IPS DF 6.9 (cell line): Measurements from ENCODE around the gene GPR146.

Experiments used
- DNase-seq: peaks from one replicate; pipeline ENCODE4 v3.0.0-alpha.2; 2013; ENCODE audit warnings: low read depth, low spot score
- H3K27ac ChIP-seq: one replicate; pipeline ENCODE4 v1.5.1; 2013; ENCODE audit warnings: low read length, control low read depth
- H3K27me3 ChIP-seq: 2 replicates; pipeline ENCODE4 v1.6.1; 2013; ENCODE audit warnings: mild to moderate bottlenecking, low read length; ENCODE audit not compliant: control insufficient read depth, insufficient read depth
- H3K36me3 ChIP-seq: 2 replicates; pipeline ENCODE4 v1.6.1; 2013; ENCODE audit warnings: low read length; ENCODE audit not compliant: control insufficient read depth, insufficient read depth
- H3K4me1 ChIP-seq: 2 replicates; pipeline ENCODE4 v1.6.1; 2013; ENCODE audit warnings: low read length; ENCODE audit not compliant: control insufficient read depth, insufficient read depth
- H3K4me3 ChIP-seq: 2 replicates; pipeline ENCODE4 v1.5.1; 2013; ENCODE audit warnings: mild to moderate bottlenecking, low read length
- H3K9me3 ChIP-seq: 2 replicates; pipeline ENCODE4 v1.6.1; 2013; ENCODE audit warnings: low read length, inconsistent platforms; ENCODE audit not compliant: control insufficient read depth, insufficient read depth
- WGBS: extraction: QIAGEN DNeasy Blood & Tissue Kit; methylation state at CpG from one replicate; pipeline ENCODE4 v1.1.7; 2013; ENCODE audit warnings: mixed read lengths, missing lambda C conversion rate; ENCODE audit not compliant: insufficient read length, insufficient coverage; 5-methylcytosine and 5-hydroxymethylcytosine counted together

GPR146 gene

DNA sequence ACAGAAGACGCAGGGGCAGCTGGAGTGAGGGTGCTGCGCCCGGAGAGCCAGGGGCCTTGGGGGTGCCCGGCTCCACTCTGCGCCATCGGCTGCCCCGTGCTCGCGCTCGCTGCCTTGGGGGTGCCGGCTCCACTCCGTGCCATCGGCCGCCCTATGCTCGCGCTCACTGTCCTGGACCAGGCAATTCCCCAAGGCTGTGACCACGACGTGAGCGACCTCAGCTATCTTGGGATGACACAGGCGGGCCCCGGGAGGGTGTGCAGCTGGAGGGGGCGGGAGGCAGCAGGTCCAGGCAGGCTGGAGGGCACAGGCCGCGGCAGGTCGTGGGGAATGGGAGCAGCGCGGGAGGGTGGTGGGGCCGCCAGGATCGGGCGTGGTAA is 31.6 kb upstream of the GPR146 start:
- Histone ChIP-seq H3K27me3 (no peaks in the 10 kb centered on the region), H3K4me1 (no peaks in the 10 kb centered on the region; the same call in 1 of the 2 replicates), H3K9me3 (no peaks in the 10 kb centered on the region), H3K4me3 (no peak overlapping the region), H3K36me3 (no peaks in the 10 kb centered on the region; the same call in 1 of the 2 replicates), H3K27ac (no peak overlapping the region)
- no CpG with 5 or more reads among the region's 30 CpGs for WGBS
- no peak for DNase-seq

- no CpG with 5 or more reads among the region's 11 CpGs for WGBS
- H3K36me3 ChIP-seq: no peaks in the 10 kb centered on the region; the same call in 1 of the 2 replicates
- H3K4me1 ChIP-seq: no peaks in the 10 kb centered on the region; the same call in 1 of the 2 replicates
Measured at GRCh38 chr7:1013581-1013980, 30.8 kb upstream of the GPR146 start.

GRCh38 chr7:1014681-1015080 is 29.7 kb upstream of the GPR146 start:
- WGBS: no CpG with 5 or more reads among the region's 20 CpGs
- Histone ChIP-seq H3K4me3 (no peak overlapping the region), H3K4me1 (no peaks in the 10 kb centered on the region; the same call in 1 of the 2 replicates)

More at GRCh38 chr7:1013581-1013980, 30.8 kb upstream of the GPR146 start:
- Histone ChIP-seq H3K9me3 (no peaks in the 10 kb centered on the region), H3K4me3 (no peak overlapping the region), H3K27me3 (no peaks in the 10 kb centered on the region), H3K27ac (no peak overlapping the region)
- no peak for DNase-seq

DNA sequence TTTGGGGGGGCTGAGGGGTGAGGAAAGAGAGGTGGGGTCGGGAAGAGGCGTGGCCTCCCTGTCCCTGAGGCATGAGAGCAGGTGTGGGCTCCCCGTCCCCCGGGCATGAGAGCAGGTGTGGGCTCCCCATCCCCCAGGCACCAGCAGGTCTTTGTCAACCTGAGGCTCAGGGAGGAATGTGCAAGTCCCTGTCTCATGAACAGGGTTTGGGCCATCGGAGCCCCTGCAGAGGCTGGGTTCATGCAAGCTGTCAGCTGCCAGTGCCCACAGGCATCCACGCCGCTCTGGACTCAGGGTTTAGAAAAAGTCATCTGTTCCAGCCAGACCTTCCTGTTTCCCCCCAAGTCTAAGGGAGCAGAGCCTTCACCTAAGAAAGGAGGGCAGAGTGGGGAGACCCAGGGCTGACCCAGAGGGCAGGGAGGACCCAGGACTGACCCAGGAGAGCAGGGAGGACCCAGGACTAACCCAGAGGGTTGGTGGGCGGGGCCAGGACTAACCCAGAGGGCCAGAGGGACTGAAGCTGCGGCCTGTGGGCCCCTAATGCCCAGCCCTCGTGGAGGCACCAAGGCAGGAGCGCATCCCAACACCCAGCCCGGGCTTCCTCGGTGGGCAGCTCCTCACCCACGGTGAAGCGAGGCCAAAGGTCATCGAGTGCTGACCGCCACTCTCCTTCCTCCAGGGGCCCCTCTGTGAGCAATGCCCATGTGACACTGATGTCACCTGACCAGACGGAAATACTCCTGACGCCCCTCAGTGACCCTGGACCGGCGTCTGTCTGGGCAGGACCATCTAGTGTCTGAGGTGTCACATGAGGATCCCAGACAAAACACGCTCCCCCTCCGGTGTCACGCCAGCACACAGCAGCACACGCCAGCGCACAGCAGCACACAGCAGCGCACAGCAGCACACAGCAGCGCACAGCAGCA is 28.9 kb upstream of the GPR146 start:
- no peaks in the 10 kb centered on the region for H3K9me3 ChIP-seq
- no peak overlapping the region for H3K4me3 ChIP-seq
- no CpG with 5 or more reads among the region's 28 CpGs for WGBS
- H3K27me3 ChIP-seq: no peaks in the 10 kb centered on the region
- H3K27ac ChIP-seq: no peak overlapping the region
- no peaks in the 10 kb centered on the region; the same call in 1 of the 2 replicates for H3K4me1 ChIP-seq
- no peaks in the 10 kb centered on the region; the same call in 1 of the 2 replicates for H3K36me3 ChIP-seq
- no peak for DNase-seq

More at GRCh38 chr7:1014681-1015080, 29.7 kb upstream of the GPR146 start:
- Histone ChIP-seq H3K27ac (no peak overlapping the region), H3K27me3 (no peaks in the 10 kb centered on the region), H3K9me3 (no peaks in the 10 kb centered on the region), H3K36me3 (no peaks in the 10 kb centered on the region; the same call in 1 of the 2 replicates)
- DNase-seq: no peak

GRCh38 chr7:1016577-1017531 is 27.5 kb upstream of the GPR146 start:
- no peaks in the 10 kb centered on the region for H3K27me3 ChIP-seq
- WGBS: no CpG with 5 or more reads among the region's 51 CpGs
- H3K27ac ChIP-seq: no peak overlapping the region
- no peaks in the 10 kb centered on the region; the same call in 1 of the 2 replicates for H3K4me1 ChIP-seq
- no peaks in the 10 kb centered on the region for H3K9me3 ChIP-seq
- H3K36me3 ChIP-seq: no peaks in the 10 kb centered on the region; the same call in 1 of the 2 replicates
- H3K4me3 ChIP-seq: no peak overlapping the region
- DNase-seq: no peak

DNA sequence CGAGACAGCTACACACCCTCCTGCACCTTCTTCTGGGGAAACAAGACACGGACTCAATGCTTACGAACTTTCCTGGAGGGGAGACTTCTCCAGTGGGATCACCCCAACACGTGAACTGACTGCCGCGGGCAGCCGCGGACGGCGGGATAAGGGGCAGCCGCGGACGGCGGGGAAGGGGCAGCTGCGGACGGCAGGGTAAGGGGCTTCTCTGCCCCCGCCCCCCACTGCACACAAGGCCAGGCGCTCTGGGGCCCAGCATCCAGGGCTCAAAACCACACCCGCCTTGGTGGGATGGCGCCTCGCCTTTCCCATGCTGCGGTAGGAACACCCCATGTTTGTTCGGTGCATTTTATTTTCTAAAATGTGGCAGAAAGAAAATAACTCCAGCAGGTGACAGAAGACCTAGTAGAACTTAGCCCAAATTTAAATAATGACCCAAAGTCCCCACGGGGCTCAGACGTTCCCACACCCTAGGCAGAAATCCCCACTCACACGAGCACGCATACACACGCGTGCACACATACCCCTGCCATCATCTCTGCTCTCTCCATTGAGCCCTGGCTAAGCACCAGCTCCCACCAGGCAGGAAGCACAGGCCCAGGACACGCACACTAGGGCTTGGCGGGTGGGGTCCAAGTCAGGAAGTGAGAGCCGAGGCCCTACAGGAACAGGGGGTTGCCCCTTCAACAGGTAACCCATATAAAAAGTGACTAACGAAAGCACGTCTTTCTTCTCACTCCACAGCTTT is 26.6 kb upstream of the GPR146 start:
- Histone ChIP-seq H3K27ac (no peak overlapping the region), H3K27me3 (no peaks in the 10 kb centered on the region), H3K36me3 (no peaks in the 10 kb centered on the region; the same call in 1 of the 2 replicates), H3K4me3 (no peak overlapping the region), H3K4me1 (no peaks in the 10 kb centered on the region; the same call in 1 of the 2 replicates), H3K9me3 (no peaks in the 10 kb centered on the region)
- no CpG with 5 or more reads among the region's 34 CpGs for WGBS
- DNase-seq: no peak

- no peaks in the 10 kb centered on the region for H3K9me3 ChIP-seq
- DNase-seq: no peak
- H3K27me3 ChIP-seq: no peaks in the 10 kb centered on the region
- H3K4me3 ChIP-seq: no peak overlapping the region
- H3K4me1 ChIP-seq: no peaks in the 10 kb centered on the region; the same call in 1 of the 2 replicates
- no peaks in the 10 kb centered on the region; the same call in 1 of the 2 replicates for H3K36me3 ChIP-seq
- H3K27ac ChIP-seq: no peak overlapping the region
- no CpG with 5 or more reads among the region's 13 CpGs for WGBS
Measured at GRCh38 chr7:1018334-1018695, 26.0 kb upstream of the GPR146 start.

DNA sequence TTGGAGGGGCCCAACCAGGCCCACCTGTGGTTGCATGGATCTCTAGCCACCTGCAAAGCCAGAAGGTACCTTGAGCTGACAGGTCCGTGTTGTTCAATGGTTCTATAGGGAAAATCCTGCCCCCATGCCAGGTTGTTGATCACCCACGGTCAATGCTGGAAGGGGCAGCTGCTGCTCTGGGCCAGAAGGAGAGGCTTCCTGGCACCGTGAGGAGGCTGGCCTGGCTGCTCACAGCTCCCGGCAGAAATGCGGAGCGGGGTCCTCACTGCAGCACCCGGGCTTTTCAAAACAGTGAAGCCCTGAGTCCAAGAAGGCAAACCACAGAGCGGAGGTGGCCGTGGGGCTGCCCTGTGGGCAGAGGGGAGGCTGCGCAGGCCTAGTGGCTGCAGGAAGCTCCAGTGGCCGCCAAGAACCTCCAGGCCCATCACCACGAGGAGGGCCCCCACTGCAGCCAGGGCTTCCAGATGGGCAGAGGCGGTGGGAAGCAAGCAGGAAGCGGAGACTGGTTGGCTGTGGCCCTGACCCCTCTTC is 25.0 kb upstream of the GPR146 start:
- no CpG with 5 or more reads among the region's 14 CpGs for WGBS
- Histone ChIP-seq H3K27ac (no peak overlapping the region), H3K27me3 (no peaks in the 10 kb centered on the region), H3K4me1 (no peaks in the 10 kb centered on the region; the same call in 1 of the 2 replicates), H3K4me3 (no peak overlapping the region), H3K9me3 (no peaks in the 10 kb centered on the region), H3K36me3 (no peaks in the 10 kb centered on the region; the same call in 1 of the 2 replicates)
- no peak for DNase-seq

GRCh38 chr7:1019789-1020610 is 24.3 kb upstream of the GPR146 start:
- WGBS: no CpG with 5 or more reads among the region's 42 CpGs
- no peaks in the 10 kb centered on the region for H3K27me3 ChIP-seq
- no peak overlapping the region for H3K27ac ChIP-seq
- no peaks in the 10 kb centered on the region; the same call in 1 of the 2 replicates for H3K4me1 ChIP-seq
- H3K9me3 ChIP-seq: no peaks in the 10 kb centered on the region
- no peak for DNase-seq
- no peaks in the 10 kb centered on the region; the same call in 1 of the 2 replicates for H3K36me3 ChIP-seq
- H3K4me3 ChIP-seq: no peak overlapping the region
